ENCODE measurements around the gene AREL1. TPM values are rescaled to one million over a fixed set of nuclear protein-coding genes. Genes with fewer than 3 reads are reported as not detected.

The AREL1 gene
- total and polyA plus RNA-seq, 2 of the 8 experiments (the other 6 are each of a cell fraction or from before 2014, with no cell fraction given) = 31.4 to 49.1 TPM

DNA sequence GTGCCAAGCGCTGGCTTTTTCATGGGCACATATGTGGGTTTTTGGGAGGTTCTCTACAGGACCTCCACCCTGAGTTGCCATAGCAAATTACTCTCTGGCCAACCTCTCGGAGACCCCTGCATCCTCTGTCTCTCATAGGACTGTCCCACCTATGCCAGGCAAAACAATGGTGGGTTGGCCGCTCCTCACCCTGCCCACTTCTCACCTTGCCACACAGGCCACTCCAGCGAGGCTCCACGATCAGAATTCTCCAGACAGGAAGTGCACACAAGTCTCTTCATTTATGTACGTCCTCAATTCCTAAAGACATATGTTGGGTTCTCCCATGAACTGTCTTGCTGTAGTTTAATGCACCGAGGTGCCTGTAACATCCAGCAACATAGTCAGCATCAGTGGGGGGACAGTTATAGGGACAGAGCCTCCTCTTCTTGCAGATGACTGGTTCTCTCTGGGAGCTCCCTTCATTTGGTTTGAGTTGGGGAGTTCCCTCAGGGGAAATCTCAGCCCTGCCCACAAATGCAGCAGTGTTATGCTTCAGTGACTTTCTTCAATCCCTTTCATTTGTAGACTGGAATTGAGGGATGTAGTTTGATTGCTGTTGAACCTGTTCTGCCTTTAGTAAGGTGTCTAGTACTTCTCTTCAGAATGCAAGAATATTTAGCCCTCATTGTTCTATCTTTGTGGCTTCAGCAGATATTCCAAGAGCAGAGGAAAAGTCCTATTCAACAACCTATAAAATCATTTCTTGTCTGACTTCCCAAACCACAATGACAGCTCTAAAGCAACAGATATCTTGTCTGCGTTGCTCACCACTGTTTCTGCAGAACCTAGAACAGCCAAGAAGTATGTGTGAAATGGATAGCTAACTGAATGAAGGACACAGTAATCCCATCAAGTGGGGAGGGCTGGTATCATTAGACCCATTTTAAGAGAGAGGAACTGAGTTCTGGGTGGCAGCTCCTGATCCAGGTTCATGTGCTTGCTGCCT lies 98.1 kb downstream of the AREL1 start:
- ChIA-PET CTCF (ENCODE audit: partially characterized antibody) (interaction anchor here (0.7 to 5.4 kb wide), 9 partner anchors 9 to 114 kb away, joined by 3 to 39 read pairs (median 3); no protein-coding TSS in a partner anchor), POLR2A (ENCODE audit: partially characterized antibody) (interaction anchor here (1.4 kb wide), 2 partner anchors 35 to 39 kb away, joined by 3 read pairs; no protein-coding TSS in a partner anchor)
- no peaks in the 10 kb centered on the region; a peak in 1 of 4 replicates for H3K9me3 ChIP-seq (ENCODE audit: insufficient read depth in 2 of 2, low read depth in 1 of 2, low read length in 1 of 2)
- no peak overlapping the region for H4K8ac ChIP-seq (ENCODE audit: extremely low read depth, insufficient read depth, low read length)
- no peak overlapping the region for H4K91ac ChIP-seq (replicated peaks; ENCODE audit: insufficient read length, low read length)
- H4K5ac ChIP-seq (ENCODE audit: insufficient read length, low read depth, low read length) = no peak overlapping the region
- H3K36me3 ChIP-seq (ENCODE audit: control insufficient read depth in 2 of 4, insufficient read depth in 4 of 4, low read length in 3 of 4) = peaks cover 0 to 11% (median 0%) of the 10 kb centered on the region in 4 experiments; a peak in 1 of 8 replicates
- no peak overlapping the region for H3K9ac ChIP-seq (replicated peaks in 1 of 4; ENCODE audit: extremely low read depth in 1 of 4, low read depth in 3 of 4, low read length in 3 of 4)
- no peak for FAIRE-seq
- 85% methylated on average over 8 of the region's 8 CpGs; no CpG with 5 or more reads in 1 of the 2 experiments for WGBS, 2 experiments (ENCODE audit: extremely low coverage in 1 of 2, insufficient coverage in 1 of 2, insufficient read length in 1 of 2, insufficient replicate concordance in 2 of 2, low coverage in 1 of 2, low lambda C conversion rate in 2 of 2, missing lambda C conversion rate in 1 of 2)
- no peak for DNase-seq (ENCODE audit: low read depth in 1 of 2, low spot score in 2 of 2)
- no peak overlapping the region for H3K56ac ChIP-seq (replicated peaks; ENCODE audit: insufficient read length, low read depth, low read length)
- H3K23ac ChIP-seq (ENCODE audit: insufficient read length) = no peak overlapping the region
- no peak overlapping the region for H2AK5ac ChIP-seq (ENCODE audit: low read depth, low read length)
- H2BK12ac ChIP-seq (ENCODE audit: low read depth, low read length) = no peak overlapping the region
- H4K20me1 ChIP-seq (replicated peaks in 1 of 2; ENCODE audit: control insufficient read depth in 1 of 2, insufficient read depth in 2 of 2, low read length in 2 of 2) = no peaks in the 10 kb centered on the region
- peaks cover 26% of the 10 kb centered on the region in 4 experiments for H3K27me3 ChIP-seq (replicated peaks in 1 of 4; ENCODE audit: control insufficient read depth in 3 of 4, extremely low read depth in 1 of 4, insufficient read depth in 3 of 4, low read length in 3 of 4)
- no peak overlapping the region for H2BK5ac ChIP-seq (ENCODE audit: low read depth, low read length)
- H2BK15ac ChIP-seq (ENCODE audit: low read length) = no peak overlapping the region
- H3K4me1 ChIP-seq (replicated peaks in 1 of 4; ENCODE audit: control insufficient read depth in 3 of 4, insufficient read depth in 4 of 4, low read length in 3 of 4) = peaks cover 4 to 10% (median 6%) of the 10 kb centered on the region in 4 experiments; a peak in 6 of 7 replicates
- no peaks in the 10 kb centered on the region for H3K79me1 ChIP-seq (ENCODE audit: low read depth, low read length)
- no peak overlapping the region for H3K4ac ChIP-seq (replicated peaks; ENCODE audit: insufficient read length, low read depth, low read length)
- no peak overlapping the region for H2BK120ac ChIP-seq (replicated peaks; ENCODE audit: low read depth, low read length)
- no peak overlapping the region for H3K27ac ChIP-seq (ENCODE audit: low read depth, low read length)
- H2AFZ ChIP-seq (ENCODE audit: low read length) = no peak overlapping the region
- H3K14ac ChIP-seq (ENCODE audit: insufficient read length) = no peak overlapping the region
- H3K79me2 ChIP-seq (ENCODE audit: control insufficient read depth in 1 of 2, insufficient read depth in 2 of 2, low read length in 2 of 2) = no peaks in the 10 kb centered on the region
- no peak overlapping the region for H3K4me3 ChIP-seq (ENCODE audit: extremely low read depth in 1 of 4, insufficient read depth in 2 of 4, low read depth in 3 of 4, low read length in 4 of 4)
- no peak overlapping the region for H2BK20ac ChIP-seq (ENCODE audit: low read length)
- H3K23me2 ChIP-seq (ENCODE audit: low read depth, low read length) = peaks cover 7% of the 10 kb centered on the region; the same call in 1 of the 2 replicates
- no peak overlapping the region for H3K4me2 ChIP-seq (ENCODE audit: insufficient read depth in 1 of 2, low read depth in 2 of 2, low read length in 2 of 2)
- no peak overlapping the region for H3K18ac ChIP-seq (ENCODE audit: extremely low read depth, low read length)
- TF ChIP-seq SUZ12 (IDR thresholded peaks at IDR 0.05; ENCODE audit: low read length) (no peak), TBP (IDR thresholded peaks at IDR 0.05; ENCODE audit: low read depth, low read length) (no peak), JUN (IDR thresholded peaks at IDR 0.05; ENCODE audit: low read depth, low read length) (no peak), CBX5 (IDR thresholded peaks at IDR 0.05; ENCODE audit: low read depth, low read length) (no peak), RBBP5 (IDR thresholded peaks at IDR 0.05; ENCODE audit: borderline replicate concordance, low read depth, low read length) (no peak), CHD1 (IDR thresholded peaks at IDR 0.05; ENCODE audit: low read depth, low read length) (no peak), KDM1A (IDR thresholded peaks at IDR 0.05; ENCODE audit: borderline replicate concordance, low read length) (no peak), CTBP2 (IDR thresholded peaks at IDR 0.05; ENCODE audit: borderline replicate concordance, insufficient read depth, insufficient read length, low read length) (no peak), SP2 (IDR thresholded peaks at IDR 0.05; ENCODE audit: low read length) (no peak), GTF2F1 (IDR thresholded peaks at IDR 0.05; ENCODE audit: borderline replicate concordance, low read depth, low read length) (no peak), ASH2L (IDR thresholded peaks at IDR 0.05; ENCODE audit: low read length) (no peak)
